Fibroblast of skin of right biceps (primary cell): ENCODE results near the gene ZNF330.
A peak's percentile ranks its signal among the peaks of the same experiment; 100 is the strongest.

Experiments used
- DNase-seq: peaks from one replicate; pipeline ENCODE4 v3.0.0-alpha.2; 2013

The ZNF330 gene

GRCh38 chr4:141238186-141238585 is 17.5 kb downstream of the ZNF330 start:
- peak; percentile 88 for DNase-seq

- DNase-seq: no peak
Observed at GRCh38 chr4:141240259-141240658, 19.6 kb downstream of the ZNF330 start.

GRCh38 chr4:141240671-141241070 is 20.0 kb downstream of the ZNF330 start:
- no peak for DNase-seq

DNA sequence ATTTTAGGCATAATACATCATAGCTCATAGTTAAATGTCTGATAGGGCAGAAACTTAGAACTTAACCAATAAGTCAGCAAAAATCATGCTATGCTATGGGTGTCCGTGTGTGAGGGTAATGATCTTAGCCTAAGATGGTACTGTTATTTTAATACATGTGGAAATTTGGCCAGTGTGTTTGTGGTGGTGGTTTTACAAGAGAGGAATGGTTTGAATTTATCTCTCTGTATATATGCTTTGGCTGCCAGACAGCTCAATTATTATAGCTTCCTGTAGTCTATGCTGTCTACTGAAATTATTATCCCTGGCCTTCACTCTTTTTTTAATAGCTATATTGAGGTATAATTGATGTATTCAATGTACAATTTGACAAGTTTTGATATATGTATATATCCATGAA is 21.3 kb downstream of the ZNF330 start:
- DNase-seq: peak; percentile 39

DNA sequence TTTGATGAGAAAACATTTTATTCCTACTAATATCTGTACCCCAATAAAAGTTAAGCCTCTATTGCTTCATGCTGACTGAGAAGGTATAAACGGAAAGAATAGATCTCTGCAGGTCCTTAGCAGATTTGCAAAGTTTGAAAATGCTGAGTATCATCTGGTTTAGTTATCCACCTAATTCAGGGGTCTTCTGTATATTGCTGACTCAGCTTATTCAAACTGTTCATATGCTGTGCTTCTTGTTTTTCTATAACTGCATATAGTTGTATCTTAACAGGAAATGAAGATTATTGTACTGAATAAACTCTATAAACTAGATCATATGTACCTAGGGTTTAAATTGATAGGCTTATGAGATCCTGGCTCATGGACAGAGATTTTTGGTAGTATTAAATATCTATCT is 23.7 kb downstream of the ZNF330 start:
- no peak for DNase-seq

DNA sequence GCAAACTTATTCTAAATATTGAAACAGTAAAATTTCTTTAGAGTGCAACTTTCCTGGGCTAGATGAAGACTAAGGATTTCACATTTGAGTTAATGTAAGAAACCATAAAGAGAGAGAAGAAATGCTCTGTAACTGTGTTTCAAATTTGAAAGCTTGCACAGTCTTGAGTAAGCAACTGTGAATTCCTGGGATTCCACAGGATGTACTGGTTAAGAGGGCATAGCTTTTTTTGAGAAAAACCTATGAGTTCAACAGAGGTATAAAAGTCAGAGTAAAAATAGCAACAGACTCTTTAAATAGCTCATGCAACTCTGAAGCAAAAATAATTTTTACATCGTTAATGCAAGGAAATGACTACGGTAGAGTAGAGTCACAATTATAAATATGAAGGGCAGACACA is 25.5 kb downstream of the ZNF330 start:
- DNase-seq: peak; percentile 88

DNA sequence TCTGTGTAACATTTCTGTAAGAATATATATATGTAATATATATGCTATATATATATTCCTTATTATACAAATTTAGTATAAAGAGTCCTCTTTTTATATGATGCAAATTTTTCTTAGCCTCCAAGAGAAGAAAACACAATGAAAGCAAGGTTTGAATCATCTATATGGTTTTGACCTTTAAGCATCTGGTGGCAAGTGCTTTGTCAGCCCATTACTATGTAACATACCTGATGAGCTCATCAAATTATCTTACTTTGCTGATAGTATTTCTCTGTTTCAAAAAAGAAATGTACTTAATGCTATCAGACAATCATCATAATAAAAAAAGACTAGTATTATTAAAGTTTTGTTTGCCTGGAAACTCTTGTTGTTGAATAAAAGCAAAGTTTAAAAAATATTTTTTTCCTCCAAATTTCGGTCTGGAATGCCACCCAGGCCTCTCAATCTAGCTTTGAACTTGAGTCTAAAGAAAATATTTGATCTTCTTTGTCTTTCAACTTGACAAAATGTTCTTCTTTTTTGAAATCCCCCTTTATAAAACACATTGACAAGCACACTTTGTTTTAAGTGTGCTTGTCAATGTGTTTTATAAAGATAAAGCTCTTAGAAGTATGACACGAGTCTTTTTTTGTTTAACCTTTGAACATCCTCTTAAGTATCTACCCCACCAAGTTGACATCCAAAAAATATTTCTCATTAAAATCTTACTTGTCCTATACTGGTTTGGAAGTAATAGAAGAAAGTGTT is 26.2 kb downstream of the ZNF330 start:
- peak; percentile 49 for DNase-seq

DNA sequence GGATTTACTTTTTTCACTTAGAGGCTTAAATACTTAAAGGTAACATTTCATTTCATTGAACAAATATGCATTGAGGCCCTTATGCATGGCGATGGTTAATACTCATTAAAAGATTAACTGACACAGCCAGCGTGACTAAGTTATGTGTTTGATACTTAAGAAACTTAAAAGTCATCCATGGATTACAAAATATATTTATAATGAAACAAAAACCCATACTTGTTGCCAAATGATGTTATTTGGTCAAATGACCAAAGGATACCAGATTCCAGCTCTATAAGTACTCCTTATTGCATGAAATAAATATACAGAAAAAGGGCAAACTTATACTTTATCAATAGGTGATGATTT is 26.7 kb downstream of the ZNF330 start:
- DNase-seq: no peak

DNA sequence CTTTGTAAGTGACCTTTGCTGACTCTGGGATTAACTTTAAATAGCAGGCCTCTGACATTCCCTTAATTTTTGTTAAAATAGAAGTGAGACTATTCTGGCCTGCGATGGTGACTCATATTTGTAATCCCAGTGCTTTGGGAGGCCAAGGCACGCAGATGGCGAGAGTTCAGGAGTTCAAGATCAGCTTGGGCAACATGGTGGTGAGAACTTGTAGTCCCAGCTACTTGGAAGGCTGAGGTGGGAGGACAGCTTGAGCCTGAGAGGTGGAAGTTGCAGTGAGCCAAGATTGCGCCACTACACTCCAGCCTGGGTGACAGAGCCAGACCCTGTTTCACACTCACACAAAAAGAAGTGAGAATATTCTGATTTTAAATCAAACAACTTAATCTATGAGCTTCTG is 27.3 kb downstream of the ZNF330 start:
- peak; percentile 64 for DNase-seq

GRCh38 chr4:141248486-141248885 is 27.8 kb downstream of the ZNF330 start:
- DNase-seq: no peak

DNA sequence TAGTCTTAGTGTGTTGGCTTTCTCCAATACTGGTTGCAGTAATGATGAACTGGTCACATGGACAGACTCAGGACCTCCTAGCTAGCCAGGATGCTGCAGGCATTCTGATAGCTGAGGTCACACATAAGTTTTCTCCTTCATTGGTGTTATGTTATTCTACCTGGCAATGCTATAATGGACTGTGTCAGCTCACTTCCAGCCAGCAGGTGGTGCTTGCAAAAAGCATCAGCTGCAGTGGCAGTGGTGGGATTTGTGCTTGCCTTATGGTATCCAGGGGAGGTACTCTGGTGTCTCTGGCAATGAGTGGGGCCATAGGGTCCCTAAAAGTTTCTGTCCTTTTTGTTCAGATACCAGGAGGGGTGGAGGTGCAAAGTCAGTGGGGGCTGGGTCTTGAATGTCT is 33.6 kb downstream of the ZNF330 start:
- no peak for DNase-seq

GRCh38 chr4:141255016-141255415 is 34.3 kb downstream of the ZNF330 start:
- peak; percentile 38 for DNase-seq

DNA sequence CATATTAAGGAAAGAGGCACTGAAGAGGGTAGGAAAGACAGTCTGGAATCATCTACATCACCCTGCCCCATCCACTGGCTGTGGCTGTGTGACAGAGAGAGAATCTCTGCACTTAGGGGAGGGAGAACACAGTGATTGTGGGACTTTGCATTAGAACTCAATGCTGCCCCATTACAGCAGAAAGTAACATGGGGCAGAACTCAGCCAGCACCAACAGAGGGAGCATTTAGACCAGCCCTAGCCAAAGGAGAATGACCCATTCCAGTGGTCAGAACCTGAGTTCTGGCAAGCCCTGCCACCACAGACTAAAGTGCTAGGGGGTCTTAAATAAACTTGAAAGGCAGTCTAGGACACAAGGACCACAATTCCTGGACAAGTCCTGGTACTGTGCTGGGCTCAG is 37.9 kb downstream of the ZNF330 start:
- no peak for DNase-seq

DNA sequence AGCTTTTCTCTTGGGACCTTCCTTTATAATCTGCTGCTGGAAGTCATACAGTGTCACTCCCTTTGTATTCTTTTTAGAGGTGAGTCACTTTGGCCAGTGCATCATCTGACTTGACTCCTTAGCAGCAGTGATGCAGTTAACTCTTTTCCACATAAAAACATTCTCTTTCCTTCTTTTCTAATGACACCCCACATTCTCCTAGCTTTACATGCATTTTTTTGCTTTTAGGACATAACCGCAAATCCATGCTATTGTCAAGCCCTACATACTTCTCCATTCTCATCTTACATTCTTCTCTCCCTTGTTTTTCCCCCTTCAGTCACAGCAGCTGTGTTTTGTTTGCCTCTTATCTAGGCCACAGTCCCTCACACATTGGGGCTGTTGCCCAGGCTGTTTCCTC is 55.1 kb downstream of the ZNF330 start:
- DNase-seq: peak; percentile 92

DNA sequence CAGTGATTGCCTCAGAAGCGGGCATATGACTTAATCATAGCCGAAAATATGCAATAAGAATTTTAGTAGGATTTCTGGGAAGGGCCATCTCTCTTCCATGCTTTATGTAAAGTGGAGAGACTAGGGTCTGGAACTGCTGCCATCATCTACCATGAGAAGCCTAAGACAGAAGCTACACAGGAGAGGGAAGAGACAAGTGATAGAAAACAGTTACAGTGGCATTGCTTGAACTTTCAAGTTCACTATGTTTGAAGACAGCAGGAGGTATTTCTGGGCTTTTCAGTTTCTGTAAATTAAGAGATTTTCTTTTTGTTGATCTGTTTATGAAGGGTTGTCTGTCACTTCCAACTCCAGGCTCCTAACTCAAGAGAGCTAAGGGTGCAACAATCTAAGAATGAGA is 62.5 kb downstream of the ZNF330 start:
- no peak for DNase-seq

- no peak for DNase-seq
Observed at GRCh38 chr4:141283563-141283962, 62.9 kb downstream of the ZNF330 start.
